HuH-7.5 (cell line): ENCODE measurements around the gene IMPDH2.
A peak's percentile ranks its signal among the peaks of the same experiment; 100 is the strongest.
"Not testable (repeated sequence)": the region's sequence is repeated elsewhere in the genome, so short reads cannot be mapped to it uniquely, and the experiment has no call there.

ENCODE experiments used
- DNase-seq: peaks from one replicate; pipeline ENCODE4 v3.0.0; 2011; ENCODE audit warnings: low spot score

Gene IMPDH2

GRCh38 chr3:49021213-49021812 is 7.9 kb downstream of the IMPDH2 start:
- DNase-seq, result peak; percentile 95

DNA sequence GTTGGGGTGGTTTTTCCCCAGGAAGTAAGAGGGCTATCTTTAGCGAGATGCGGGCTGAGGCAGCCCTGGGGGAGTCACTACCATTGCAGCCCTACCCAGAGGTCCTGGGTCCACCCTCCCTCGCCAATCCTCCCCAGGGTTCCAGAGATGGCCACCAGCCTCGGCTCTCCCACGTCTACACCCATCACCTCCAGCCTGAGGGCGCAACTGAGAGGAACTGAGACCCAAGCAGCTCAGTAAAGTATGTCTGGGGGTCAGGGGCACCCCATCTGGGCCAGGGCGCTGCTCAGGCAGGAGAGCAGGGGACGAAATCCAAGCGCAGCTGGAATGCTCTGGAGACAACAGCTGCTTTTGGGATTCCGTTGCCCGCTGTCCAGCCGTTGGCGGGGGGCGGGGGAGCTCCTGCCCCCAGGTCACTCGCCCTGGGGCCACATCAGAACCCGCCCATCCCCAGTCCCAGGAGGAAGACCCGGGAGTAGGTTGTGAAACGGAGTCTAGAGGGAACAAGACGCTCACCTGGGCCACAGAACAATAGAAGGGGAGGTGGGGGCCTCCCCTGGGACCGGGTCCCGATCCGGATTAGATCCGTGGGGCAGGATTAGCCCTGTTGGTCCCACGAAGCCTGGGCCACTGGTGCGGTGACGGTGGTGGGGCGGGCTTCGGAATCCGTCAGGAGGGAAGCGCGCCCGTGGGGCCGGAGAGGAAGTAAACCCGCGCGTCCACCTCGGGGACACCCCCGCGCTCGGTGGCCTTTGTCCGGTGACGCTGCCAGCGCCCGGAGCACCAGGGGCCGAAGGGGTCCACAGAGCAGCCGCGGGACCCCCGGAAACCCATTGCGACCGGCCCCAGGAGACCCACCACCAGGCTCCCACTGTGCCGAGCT is 8.6 kb downstream of the IMPDH2 start:
- peak; percentile 68 for DNase-seq

DNA sequence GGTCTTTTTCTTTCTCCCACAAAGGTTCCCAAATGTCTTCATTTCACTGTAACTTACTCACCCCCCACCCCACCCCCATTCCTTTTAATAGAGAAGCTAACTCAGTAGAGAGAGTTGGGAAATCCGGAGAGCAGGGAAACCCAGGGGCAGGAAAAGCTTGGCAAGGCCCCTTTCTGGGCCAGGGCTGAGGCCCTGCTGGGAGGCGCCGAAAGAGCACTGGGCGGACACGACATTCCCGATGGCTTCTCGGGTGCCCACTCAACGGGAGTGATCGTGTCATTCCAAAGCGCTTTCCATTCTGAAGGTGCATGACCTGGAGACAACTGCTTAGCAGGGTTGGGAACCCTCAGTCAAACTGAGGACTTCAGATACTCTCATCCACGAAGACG is 9.3 kb downstream of the IMPDH2 start:
- DNase-seq, result no peak

- DNase-seq, result no peak
Observed at GRCh38 chr3:49018707-49019006, 10.5 kb downstream of the IMPDH2 start.

- peak; percentile 85 for DNase-seq
Observed at GRCh38 chr3:49017971-49018706, 11.1 kb downstream of the IMPDH2 start, which contains the start of gene DALRD3. TSS of gene DALRD3 (minus strand) at chr3:49018580. CDS start at chr3:49018564, 16 bp downstream.

- DNase-seq, result no peak
Observed at GRCh38 chr3:49017229-49017970, 11.8 kb downstream of the IMPDH2 start.

GRCh38 chr3:49016414-49017228 is 12.6 kb downstream of the IMPDH2 start:
- DNase-seq, result no peak

- DNase-seq, result no peak
Observed at GRCh38 chr3:49015765-49016164, 13.4 kb downstream of the IMPDH2 start.

- DNase-seq, result no peak
Observed at GRCh38 chr3:49015072-49015471, 14.1 kb downstream of the IMPDH2 start.

DNA sequence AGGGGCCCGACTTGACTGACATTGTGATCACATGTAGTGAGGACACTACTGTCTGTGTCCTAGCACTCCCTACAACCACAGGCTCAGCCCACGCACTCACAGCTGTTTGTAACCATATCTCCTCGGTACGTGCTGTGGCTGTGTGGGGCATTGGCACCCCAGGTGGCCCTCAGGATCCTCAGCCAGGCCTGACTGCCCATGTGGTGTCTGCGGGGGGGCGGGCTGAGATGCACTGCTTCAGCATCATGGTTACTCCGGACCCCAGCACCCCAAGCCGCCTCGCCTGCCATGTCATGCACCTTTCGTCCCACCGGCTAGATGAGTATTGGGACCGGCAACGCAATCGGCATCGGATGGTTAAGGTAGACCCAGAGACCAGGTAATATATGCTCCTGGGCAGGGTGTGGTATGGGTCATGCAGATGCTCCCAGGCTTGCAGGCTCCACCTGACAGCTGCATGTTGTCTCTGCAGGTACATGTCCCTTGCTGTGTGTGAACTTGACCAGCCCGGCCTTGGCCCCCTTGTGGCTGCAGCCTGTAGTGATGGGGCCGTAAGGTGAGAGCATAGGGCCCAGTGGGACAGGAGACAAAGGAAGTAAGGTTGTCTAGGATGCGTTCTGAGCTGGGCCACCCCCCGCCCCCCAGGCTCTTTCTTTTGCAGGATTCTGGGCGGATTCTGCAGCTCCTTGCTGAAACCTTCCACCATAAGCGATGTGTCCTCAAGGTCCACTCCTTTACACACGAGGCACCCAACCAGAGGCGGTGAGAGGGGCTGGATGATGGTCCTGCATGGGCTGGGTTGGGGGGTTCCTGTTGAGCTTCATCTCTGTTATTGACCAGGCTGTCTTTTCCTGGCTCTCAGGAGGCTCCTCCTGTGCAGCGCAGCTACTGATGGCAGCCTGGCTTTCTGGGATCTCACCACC is 15.2 kb downstream of the IMPDH2 start:
- peak; percentile 79 for DNase-seq

DNA sequence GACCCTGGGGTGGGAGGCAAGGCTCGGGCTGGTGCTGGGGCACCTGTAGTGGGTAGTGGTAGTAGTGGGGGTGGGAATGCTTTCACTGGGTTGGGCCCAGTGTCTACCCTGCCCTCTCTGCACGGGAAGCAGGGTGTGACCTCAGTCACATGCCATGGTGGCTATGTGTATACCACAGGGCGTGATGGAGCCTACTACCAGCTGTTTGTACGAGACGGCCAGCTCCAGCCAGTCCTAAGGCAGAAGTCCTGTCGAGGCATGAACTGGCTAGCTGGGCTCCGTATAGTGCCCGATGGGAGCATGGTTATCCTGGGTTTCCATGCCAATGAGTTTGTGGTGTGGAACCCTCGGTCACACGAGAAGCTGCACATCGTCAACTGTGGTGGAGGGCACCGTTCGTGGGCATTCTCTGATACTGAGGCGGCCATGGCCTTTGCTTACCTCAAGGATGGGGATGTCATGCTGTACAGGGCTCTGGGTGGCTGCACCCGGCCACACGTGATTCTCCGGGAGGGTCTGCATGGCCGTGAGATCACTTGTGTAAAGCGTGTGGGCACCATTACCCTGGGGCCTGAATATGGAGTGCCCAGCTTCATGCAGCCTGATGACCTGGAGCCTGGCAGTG is 16.0 kb downstream of the IMPDH2 start:
- DNase-seq, result no peak

DNA sequence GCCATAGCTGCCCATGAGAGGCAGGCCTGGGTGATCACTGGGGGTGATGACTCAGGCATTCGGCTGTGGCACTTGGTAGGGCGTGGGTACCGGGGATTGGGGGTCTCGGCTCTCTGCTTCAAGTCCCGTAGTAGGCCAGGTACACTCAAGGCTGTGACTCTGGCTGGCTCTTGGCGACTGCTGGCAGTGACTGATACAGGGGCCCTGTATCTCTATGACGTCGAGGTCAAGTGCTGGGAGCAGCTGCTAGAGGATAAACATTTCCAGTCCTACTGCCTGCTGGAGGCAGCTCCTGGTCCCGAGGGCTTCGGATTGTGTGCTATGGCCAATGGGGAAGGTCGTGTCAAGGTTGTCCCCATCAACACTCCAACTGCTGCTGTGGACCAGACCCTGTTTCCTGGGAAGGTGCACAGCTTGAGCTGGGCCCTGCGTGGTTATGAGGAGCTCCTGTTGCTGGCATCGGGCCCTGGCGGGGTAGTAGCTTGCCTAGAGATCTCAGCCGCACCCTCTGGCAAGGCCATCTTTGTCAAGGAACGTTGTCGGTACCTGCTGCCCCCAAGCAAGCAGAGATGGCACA is 16.7 kb downstream of the IMPDH2 start:
- no peak for DNase-seq

- DNase-seq, result no peak
Observed at GRCh38 chr3:49009396-49009795, 19.8 kb downstream of the IMPDH2 start.

- DNase-seq, result not testable (repeated sequence)
Observed at GRCh38 chr3:49008627-49009026, 20.6 kb downstream of the IMPDH2 start.

GRCh38 chr3:49007771-49008528 is 21.2 kb downstream of the IMPDH2 start:
- peak; percentile 77 for DNase-seq

- peak; percentile 99 for DNase-seq
Observed at GRCh38 chr3:49007068-49007770, 22.0 kb downstream of the IMPDH2 start, which contains the start of gene WDR6. TSS of gene WDR6 (plus strand) at chr3:49007391. CDS start at chr3:49007432, 41 bp downstream.

DNA sequence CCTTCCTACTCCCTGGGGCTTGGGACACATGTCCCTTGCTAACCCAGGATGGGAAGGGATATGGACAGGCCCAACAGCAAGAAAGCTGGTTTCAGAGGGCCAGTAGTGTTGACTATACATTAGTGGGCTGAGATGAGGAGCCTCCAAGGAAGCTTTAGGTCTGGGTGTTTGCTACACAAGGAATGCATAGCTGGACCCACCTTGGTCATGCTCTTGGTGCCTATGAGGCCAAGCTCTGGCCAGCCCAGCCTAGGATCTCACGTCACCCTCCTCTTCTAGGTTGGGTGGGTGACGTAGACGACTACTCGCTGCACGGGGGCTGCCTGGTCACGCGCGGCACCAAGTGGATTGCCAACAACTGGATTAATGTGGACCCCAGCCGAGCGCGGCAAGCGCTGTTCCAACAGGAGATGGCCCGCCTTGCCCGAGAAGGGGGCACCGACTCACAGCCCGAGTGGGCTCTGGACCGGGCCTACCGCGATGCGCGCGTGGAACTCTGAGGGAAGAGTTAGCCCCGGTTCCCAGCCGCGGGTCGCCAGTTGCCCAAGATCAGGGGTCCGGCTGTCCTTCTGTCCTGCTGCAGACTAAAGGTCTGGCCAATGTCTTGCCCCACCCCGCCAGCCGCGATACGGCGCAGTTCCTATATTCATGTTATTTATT is 22.7 kb downstream of the IMPDH2 start:
- DNase-seq, result no peak
